Neural progenitor cell (in vitro differentiated cells): ENCODE data around the gene TMEM63C. TPM values are rescaled to one million over a fixed set of nuclear protein-coding genes. Genes with fewer than 3 reads are reported as not detected.

Experiments used
- DNase-seq: peaks from one replicate; pipeline ENCODE4 v3.0.0-alpha.2; 2016; ENCODE audit warnings: low spot score
- H2AFZ ChIP-seq: fragments of 200-600 bp; sonication (generic); replicated peaks from 2 replicates; pipeline ENCODE4 v1.6.1; 2016; ENCODE audit warnings: antibody characterized with exemption
- H3F3A ChIP-seq: fragments of 200-600 bp; sonication (generic); 2 replicates; pipeline ENCODE4 v1.6.1; 2016; ENCODE audit warnings: antibody characterized with exemption, low read depth
- H3K27ac ChIP-seq: fragments of 200-600 bp; sonication (generic); 2 replicates; pipeline ENCODE4 v1.5.1; 2016; ENCODE audit warnings: mild to moderate bottlenecking
- H3K27me3 ChIP-seq: fragments of 200-600 bp; sonication (generic); 2 replicates; pipeline ENCODE4 v1.6.1; 2016; ENCODE audit warnings: mild to moderate bottlenecking, moderate library complexity
- H3K36me3 ChIP-seq: fragments of 200-600 bp; sonication (generic); 2 replicates; pipeline ENCODE4 v1.5.1; 2016
- H3K4me1 ChIP-seq: fragments of 200-600 bp; sonication (generic); 2 replicates; pipeline ENCODE4 v1.6.1; 2016; ENCODE audit warnings: mixed run types
- H3K4me2 ChIP-seq: fragments of 200-600 bp; sonication (generic); 2 replicates; pipeline ENCODE4 v1.6.1; 2016
- H3K4me3 ChIP-seq: fragments of 200-600 bp; sonication (generic); 2 replicates; pipeline ENCODE4 v1.5.1; 2016
- H3K79me2 ChIP-seq: fragments of 200-600 bp; sonication (generic); 2 replicates; pipeline ENCODE4 v1.6.1; 2016; ENCODE audit warnings: low read depth
- H3K9ac ChIP-seq: fragments of 200-600 bp; sonication (generic); 2 replicates; pipeline ENCODE4 v1.6.1; 2016
- H3K9me3 ChIP-seq: fragments of 200-600 bp; sonication (generic); 2 replicates; pipeline ENCODE4 v1.5.1; 2016; ENCODE audit warnings: low read depth
- H4K20me1 ChIP-seq: fragments of 200-600 bp; sonication (generic); 2 replicates; pipeline ENCODE4 v1.6.1; 2016; ENCODE audit warnings: low read depth
- H3K27ac Mint-ChIP-seq: 3 replicates; pipeline ENCODE4 v1.8.0; 2021; ENCODE audit warnings: mixed read lengths
- H3K27me3 Mint-ChIP-seq: 2 replicates; pipeline ENCODE4 v1.8.0; 2022; ENCODE audit warnings: low read depth, mild to moderate bottlenecking, inconsistent platforms, moderate library complexity, mixed read lengths; ENCODE audit not compliant: insufficient read depth
- H3K36me3 Mint-ChIP-seq: 3 replicates; pipeline ENCODE4 v1.8.0; 2021; ENCODE audit warnings: mixed read lengths
- H3K4me1 Mint-ChIP-seq: 3 replicates; pipeline ENCODE4 v1.8.0; 2021; ENCODE audit warnings: mixed read lengths
- H3K4me3 Mint-ChIP-seq: 3 replicates; pipeline ENCODE4 v1.8.0; 2021; ENCODE audit warnings: mild to moderate bottlenecking, moderate library complexity, mixed read lengths
- H3K9me3 Mint-ChIP-seq: 3 replicates; pipeline ENCODE4 v1.8.0; 2020; ENCODE audit warnings: mixed read lengths
- EZH2 ChIP-seq: fragments of 200-600 bp; sonication (generic); IDR thresholded peaks from 2 replicates; pipeline ENCODE4 v1.6.1; 2017; ENCODE audit warnings: antibody characterized with exemption, mild to moderate bottlenecking, moderate library complexity
- EZH2phosphoT487 ChIP-seq: fragments of 200-600 bp; sonication (generic); IDR thresholded peaks from 2 replicates; pipeline ENCODE4 v1.6.1; 2017; ENCODE audit warnings: antibody characterized with exemption
- total RNA-seq: library from RNA; depleted of rRNA; stranded (reverse); fragments of >200 nt; gene quantifications from 2 replicates; pipeline ENCODE4 v1.2.3, GENCODE V29; 2015; ENCODE audit warnings: low replicate concordance
- TF ChIP-seq, protein P1 (sequence below): fragments of 200-600 bp; sonication (generic); IDR thresholded peaks from 2 replicates; pipeline ENCODE4 v1.5.1; 2017; ENCODE audit warnings: antibody characterized with exemption, mild to moderate bottlenecking

The TMEM63C gene
- total RNA-seq, 1 donor from 2014 or later: 1.5 TPM

DNA sequence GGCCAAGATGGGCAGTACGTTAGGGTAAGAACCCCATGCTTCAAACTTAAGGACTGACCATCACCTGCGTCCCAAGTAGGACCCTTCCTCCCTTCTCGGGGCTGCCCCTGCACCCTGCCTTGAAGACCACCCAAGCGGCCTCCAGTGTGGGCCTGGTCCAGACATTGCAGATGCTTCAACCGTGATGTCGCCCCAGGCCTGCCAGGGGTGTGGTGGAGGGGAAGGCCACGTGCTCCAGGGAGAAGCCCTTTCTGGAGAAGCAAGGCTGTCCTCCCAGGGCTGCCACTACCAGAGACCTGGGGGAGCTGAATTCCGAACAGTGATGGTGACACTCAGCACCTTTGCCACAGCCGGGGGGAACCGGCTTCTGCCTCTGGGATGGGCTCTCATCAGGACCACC is 76.1 kb downstream of the TMEM63C start:
- H3K36me3 ChIP-seq: no peaks in the 10 kb centered on the region
- no peak overlapping the region for H3K4me2 ChIP-seq
- H3K4me3 ChIP-seq: no peak overlapping the region
- H3K9me3 Mint-ChIP-seq: peaks cover 3% of the 10 kb centered on the region
- H3K27me3 Mint-ChIP-seq: peaks cover 10% of the 10 kb centered on the region
- no peak overlapping the region for H3K27ac ChIP-seq
- no peak overlapping the region for H3K4me3 Mint-ChIP-seq
- no peaks in the 10 kb centered on the region for H3K9me3 ChIP-seq
- H3K9ac ChIP-seq: no peak overlapping the region
- TF ChIP-seq, protein P1, sequence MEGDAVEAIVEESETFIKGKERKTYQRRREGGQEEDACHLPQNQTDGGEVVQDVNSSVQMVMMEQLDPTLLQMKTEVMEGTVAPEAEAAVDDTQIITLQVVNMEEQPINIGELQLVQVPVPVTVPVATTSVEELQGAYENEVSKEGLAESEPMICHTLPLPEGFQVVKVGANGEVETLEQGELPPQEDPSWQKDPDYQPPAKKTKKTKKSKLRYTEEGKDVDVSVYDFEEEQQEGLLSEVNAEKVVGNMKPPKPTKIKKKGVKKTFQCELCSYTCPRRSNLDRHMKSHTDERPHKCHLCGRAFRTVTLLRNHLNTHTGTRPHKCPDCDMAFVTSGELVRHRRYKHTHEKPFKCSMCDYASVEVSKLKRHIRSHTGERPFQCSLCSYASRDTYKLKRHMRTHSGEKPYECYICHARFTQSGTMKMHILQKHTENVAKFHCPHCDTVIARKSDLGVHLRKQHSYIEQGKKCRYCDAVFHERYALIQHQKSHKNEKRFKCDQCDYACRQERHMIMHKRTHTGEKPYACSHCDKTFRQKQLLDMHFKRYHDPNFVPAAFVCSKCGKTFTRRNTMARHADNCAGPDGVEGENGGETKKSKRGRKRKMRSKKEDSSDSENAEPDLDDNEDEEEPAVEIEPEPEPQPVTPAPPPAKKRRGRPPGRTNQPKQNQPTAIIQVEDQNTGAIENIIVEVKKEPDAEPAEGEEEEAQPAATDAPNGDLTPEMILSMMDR: no peak
- TF ChIP-seq EZH2phosphoT487 (no peak), EZH2 (no peak)
- DNase-seq: no peak
- H4K20me1 ChIP-seq: no peaks in the 10 kb centered on the region
- H3F3A ChIP-seq: no peaks in the 10 kb centered on the region
- H3K27me3 ChIP-seq: no peaks in the 10 kb centered on the region
- no peak overlapping the region for H2AFZ ChIP-seq
- no peaks in the 10 kb centered on the region for H3K4me1 ChIP-seq
- H3K79me2 ChIP-seq: no peaks in the 10 kb centered on the region
- no peaks in the 10 kb centered on the region for H3K36me3 Mint-ChIP-seq
- H3K4me1 Mint-ChIP-seq: no peaks in the 10 kb centered on the region
- no peak overlapping the region for H3K27ac Mint-ChIP-seq

DNA sequence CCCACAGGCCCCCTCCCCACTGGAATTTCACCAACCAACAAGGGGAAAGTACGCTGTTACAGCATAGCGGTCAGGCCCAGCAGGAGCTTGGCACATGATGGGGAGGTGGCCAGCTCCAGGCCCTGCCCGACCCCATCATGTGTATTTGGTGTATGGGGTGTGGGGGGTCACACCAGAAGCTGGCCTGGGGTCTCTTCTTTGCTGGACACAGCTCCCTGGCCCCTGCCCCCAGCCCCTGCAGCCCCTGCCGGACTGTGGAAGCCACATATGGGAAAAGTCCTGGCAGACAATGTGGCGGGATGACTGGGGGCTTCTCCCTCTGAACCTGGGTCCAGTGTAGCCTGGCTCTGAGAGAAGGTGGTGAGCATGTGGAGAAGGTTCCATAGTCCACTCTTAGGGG is 77.0 kb downstream of the TMEM63C start:
- H3K4me1 Mint-ChIP-seq: no peaks in the 10 kb centered on the region
- Histone ChIP-seq H4K20me1 (no peaks in the 10 kb centered on the region), H3K27ac (no peak overlapping the region), H3F3A (no peaks in the 10 kb centered on the region), H2AFZ (no peak overlapping the region), H3K4me2 (no peak overlapping the region), H3K4me1 (no peaks in the 10 kb centered on the region), H3K4me3 (no peak overlapping the region), H3K36me3 (no peaks in the 10 kb centered on the region), H3K27me3 (no peaks in the 10 kb centered on the region), H3K79me2 (no peaks in the 10 kb centered on the region), H3K9ac (no peak overlapping the region), H3K9me3 (no peaks in the 10 kb centered on the region)
- H3K4me3 Mint-ChIP-seq: no peak overlapping the region
- no peak overlapping the region for H3K27ac Mint-ChIP-seq
- H3K9me3 Mint-ChIP-seq: peaks cover 3% of the 10 kb centered on the region
- TF ChIP-seq EZH2phosphoT487 (no peak), EZH2 (no peak)
- TF ChIP-seq, protein P1: no peak
- H3K27me3 Mint-ChIP-seq: peaks cover 13% of the 10 kb centered on the region
- no peaks in the 10 kb centered on the region for H3K36me3 Mint-ChIP-seq
- no peak for DNase-seq

DNA sequence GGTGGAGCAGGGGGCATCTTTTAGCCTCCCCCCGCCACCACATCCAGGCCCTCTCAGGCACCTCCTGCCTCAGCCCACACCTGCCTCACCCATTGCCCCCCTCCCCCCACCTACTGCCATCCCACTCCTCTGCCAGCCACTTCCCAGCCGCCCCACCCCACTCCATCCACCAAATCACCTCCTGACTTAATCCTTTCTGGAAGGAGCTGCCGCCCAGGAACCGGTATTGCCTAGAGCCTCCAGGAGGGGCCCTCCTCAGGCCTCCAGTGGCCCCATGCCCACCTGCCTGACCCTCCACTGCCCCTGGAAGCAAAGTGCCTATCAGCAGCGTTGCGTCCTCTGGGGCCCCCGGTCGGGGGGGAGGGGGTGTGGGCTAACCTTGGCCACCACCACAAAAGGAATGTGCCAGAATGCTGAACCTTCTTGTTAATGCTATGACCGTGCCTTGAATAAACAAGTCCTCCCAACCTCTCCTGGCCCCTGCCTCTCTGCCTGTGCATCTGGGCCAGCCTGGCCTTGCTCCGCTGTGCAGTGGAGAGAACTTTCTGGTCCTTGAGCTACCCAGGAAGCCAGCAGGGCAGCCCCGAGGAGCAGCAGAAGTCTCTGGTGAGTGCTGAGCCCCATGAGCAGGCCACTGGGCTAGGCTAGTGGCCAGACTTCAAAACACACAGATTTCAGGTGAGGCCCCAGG is 77.6 kb downstream of the TMEM63C start:
- Histone ChIP-seq H3K4me3 (no peak overlapping the region), H3F3A (no peaks in the 10 kb centered on the region), H3K4me1 (no peaks in the 10 kb centered on the region), H3K9ac (no peak overlapping the region), H3K9me3 (no peaks in the 10 kb centered on the region), H2AFZ (no peak overlapping the region), H3K27me3 (no peaks in the 10 kb centered on the region), H3K36me3 (no peaks in the 10 kb centered on the region), H3K27ac (no peak overlapping the region), H4K20me1 (no peaks in the 10 kb centered on the region), H3K79me2 (no peaks in the 10 kb centered on the region), H3K4me2 (no peak overlapping the region)
- Mint-ChIP-seq H3K27ac (no peak overlapping the region), H3K9me3 (peaks cover 3% of the 10 kb centered on the region), H3K36me3 (no peaks in the 10 kb centered on the region), H3K27me3 (peaks cover 10% of the 10 kb centered on the region), H3K4me1 (no peaks in the 10 kb centered on the region), H3K4me3 (no peak overlapping the region)
- no peak for DNase-seq
- no peak for TF ChIP-seq EZH2
- no peak for TF ChIP-seq EZH2phosphoT487
- TF ChIP-seq, protein P1: no peak
